H54 (cell line): ENCODE data around the gene NBPF26.
"Not testable (repeated sequence)": the region's sequence is repeated elsewhere in the genome, so short reads cannot be mapped to it uniquely, and the experiment has no call there.

Experiments
- DNase-seq: peaks from one replicate; pipeline ENCODE4 v3.0.0; 2011; ENCODE audit warnings: low spot score, mixed read lengths; ENCODE audit not compliant: insufficient read length
- FAIRE-seq: peaks from 3 replicates; lab custom pipeline; 2011; peaks lifted over from hg19 to GRCh38; lab: Jason Lieb, UNC
- POLR2A ChIP-seq: IDR thresholded peaks from 2 replicates; pipeline ENCODE4 v1.6.1; 2011; ENCODE audit warnings: low read depth, mild to moderate bottlenecking, low read length

The NBPF26 gene

DNA sequence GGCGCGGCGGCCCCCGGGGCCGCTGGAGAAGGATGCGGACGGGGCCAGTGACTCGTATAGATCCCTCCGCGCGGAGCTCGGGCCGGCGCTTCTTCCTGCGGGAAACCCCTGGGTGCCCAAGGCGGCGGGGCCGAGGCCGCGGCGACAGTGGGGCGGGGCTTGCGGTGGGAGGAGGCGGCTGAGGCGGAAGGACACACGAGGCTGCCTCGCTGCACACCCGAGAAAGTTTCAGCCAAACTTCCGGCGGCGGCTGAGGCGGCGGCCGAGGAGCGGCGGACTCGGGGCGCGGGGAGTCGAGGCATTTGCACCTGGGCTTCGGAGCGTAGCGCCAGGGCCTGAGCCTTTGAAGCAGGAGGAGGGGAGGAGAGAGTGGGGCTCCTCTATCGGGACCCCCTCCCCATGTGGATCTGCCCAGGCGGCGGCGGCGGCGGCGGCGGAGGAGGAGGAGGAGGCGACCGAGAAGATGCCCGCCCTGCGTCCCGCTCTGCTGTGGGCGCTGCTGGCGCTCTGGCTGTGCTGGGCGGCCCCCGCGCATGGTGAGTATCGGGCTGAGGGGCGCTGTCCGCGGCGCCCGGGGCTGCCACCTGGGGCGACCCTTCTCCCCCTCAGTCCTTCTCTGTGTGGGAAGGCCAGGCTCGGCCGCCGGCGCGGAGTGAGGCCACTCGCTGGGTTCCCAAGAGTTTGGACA is at the start of gene NBPF26:
Gene NBPF26 (plus strand): TSS at position 231 of the 688 bp plus-strand sequence.
- not testable (repeated sequence) for FAIRE-seq
- peak; percentile 61; the same call in 1 of the 2 replicates for TF ChIP-seq POLR2A
- peak; percentile 1 for DNase-seq

GRCh38 chr1:120680106-120680819 is 43.5 kb upstream of the NBPF26 start:
- not testable (repeated sequence) for DNase-seq, FAIRE-seq

DNA sequence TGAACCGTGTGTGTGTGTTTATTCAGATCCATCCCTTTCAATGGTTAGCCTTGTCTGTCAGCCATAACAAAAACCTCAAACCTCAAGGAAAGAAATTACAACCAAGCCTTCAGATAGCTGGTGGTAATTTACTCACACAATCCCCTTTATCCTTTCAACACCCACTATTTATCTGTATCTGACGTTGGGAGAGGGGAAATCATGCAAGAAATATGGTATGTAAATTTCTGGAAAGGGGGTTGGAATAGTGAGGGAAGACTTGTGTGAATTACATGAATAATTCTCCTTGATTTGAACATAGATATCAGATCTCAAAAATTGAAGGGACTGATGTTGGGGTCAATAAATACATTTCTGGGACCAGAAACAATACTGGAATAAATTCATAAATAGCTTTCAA is 42.8 kb upstream of the NBPF26 start:
- FAIRE-seq, DNase-seq: not testable (repeated sequence)

DNA sequence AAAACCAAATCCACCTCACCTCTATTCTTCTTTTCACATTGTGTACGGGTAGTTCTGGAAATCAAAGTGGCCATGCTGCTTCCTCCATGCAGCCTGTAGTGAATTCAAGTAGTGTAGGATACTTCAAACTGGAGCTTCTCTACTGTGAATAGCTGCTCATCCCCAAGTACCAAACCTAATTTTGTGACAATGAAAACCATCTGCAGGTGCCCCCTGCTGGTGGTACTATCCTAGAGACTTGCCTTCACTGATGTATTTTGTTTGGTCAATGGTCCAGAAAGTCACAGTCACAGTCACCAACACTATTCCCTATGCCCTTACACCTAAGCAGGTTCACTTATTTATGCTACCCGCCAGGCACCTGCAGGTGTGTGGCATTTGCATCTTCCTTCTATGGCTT is 39.3 kb upstream of the NBPF26 start:
- DNase-seq, FAIRE-seq: not testable (repeated sequence)

- DNase-seq, FAIRE-seq: not testable (repeated sequence)
These were observed 38.1 kb upstream of the NBPF26 start for GRCh38 chr1:120685622-120686021.

GRCh38 chr1:120687250-120687649 is 36.5 kb upstream of the NBPF26 start:
- not testable (repeated sequence) for FAIRE-seq, DNase-seq

DNA sequence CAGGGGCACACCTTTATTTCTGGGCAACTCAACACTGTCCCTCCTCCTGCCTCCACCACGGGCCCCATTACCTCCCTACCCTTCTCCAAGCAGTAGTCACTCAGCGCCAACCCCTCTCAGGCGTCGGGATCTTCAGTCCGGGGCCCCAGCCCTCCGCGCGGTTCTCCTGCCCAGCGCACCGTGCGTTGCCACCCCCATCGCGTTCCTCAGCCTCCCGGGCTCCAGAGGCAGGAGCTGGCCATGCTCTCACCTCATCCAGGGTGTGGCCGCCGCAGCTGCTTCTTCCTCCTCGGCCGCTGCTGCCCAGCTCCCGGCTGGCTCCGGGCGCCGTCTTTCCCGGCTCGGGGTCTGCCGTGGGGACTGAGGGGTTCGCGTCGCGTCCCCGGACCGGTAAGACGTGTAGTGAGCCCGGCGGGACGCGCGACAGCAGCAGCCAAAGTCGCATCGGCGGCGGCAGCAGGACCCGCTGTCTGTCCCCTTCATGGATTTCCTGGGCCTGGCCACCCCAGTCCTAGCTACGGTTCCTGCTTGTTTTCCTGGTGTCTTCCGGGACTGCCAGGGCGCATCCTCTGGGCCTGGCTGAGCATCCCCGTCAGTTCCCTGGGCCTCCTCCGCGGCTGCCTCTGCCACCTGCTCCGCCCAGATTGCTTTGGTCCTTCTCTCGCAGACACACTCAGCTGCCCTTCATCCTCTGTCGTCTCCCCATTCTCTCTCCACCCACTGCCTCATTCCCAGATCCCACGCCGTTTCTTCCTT is 22.8 kb upstream of the NBPF26 start:
- not testable (repeated sequence) for FAIRE-seq, DNase-seq

- DNase-seq, FAIRE-seq: not testable (repeated sequence)
These were observed 409 bp upstream of the NBPF26 start for GRCh38 chr1:120723358-120723714.

- not testable (repeated sequence) for DNase-seq, FAIRE-seq
These were observed 762 bp downstream of the NBPF26 start for GRCh38 chr1:120724507-120724906.

GRCh38 chr1:120728811-120729210 is 5.1 kb downstream of the NBPF26 start:
- DNase-seq, FAIRE-seq: not testable (repeated sequence)

GRCh38 chr1:120769090-120769489 is 45.3 kb downstream of the NBPF26 start:
- DNase-seq, FAIRE-seq: not testable (repeated sequence)

GRCh38 chr1:120805452-120805851 is 81.7 kb downstream of the NBPF26 start:
- not testable (repeated sequence) for DNase-seq, FAIRE-seq

GRCh38 chr1:120811822-120812221 is 88.1 kb downstream of the NBPF26 start:
- DNase-seq, FAIRE-seq: not testable (repeated sequence)

DNA sequence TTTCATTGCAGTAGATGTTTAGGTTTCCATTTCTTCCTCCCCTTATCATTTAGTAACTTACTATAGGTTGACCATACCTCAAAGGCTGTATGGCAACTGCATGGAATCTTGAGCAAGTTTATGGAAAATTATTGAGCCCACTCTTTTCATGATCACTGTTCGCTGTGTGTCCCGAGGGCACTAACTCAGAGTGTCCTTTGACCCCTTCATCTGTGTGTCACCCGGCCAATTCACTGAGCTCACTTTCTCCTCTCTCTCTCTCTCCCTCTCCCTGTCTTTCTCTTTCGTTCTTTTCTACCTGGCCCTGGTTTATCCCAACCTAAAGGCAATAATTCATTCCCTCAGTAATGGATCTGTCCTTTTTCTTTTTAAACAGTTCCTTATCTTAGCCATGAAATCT is 101.3 kb downstream of the NBPF26 start:
- DNase-seq, FAIRE-seq: not testable (repeated sequence)

GRCh38 chr1:120826623-120827022 is 102.9 kb downstream of the NBPF26 start:
- FAIRE-seq, DNase-seq: not testable (repeated sequence)
